A673 (cell line): ENCODE data around the gene TMEM88. TPM values are rescaled to one million over a fixed set of nuclear protein-coding genes. Genes with fewer than 3 reads are reported as not detected.

ENCODE experiments used
- BruUV-seq: library from RNA; stranded (reverse); fragments of 400-500 nt; replicated peaks from 2 replicates; lab custom pipeline; 2021; lab: Mats Ljungman, UMichigan
- CTCF ChIA-PET: fragments of 300-600 bp; sonication (Branson Sonifier 250); formaldehyde crosslinking; loops from one replicate; lab custom pipeline; 2022; ENCODE audit warnings: antibody characterized with exemption; lab: Charles Lee
- POLR2A ChIA-PET: fragments of 300-600 bp; sonication (Branson Sonifier 250); formaldehyde crosslinking; loops from one replicate; lab custom pipeline; 2022; ENCODE audit warnings: antibody characterized with exemption; ENCODE audit not compliant: low non-redundant PET; lab: Charles Lee
- DNase-seq: peaks from one replicate; pipeline ENCODE4 v3.0.0-alpha.2; 2015; ENCODE audit warnings: low spot score
- H3K27ac ChIP-seq: fragments of 200-600 bp; sonication (generic); 2 replicates; pipeline ENCODE4 v1.5.1; 2016; ENCODE audit warnings: mixed run types, low read depth, mild to moderate bottlenecking, mixed read lengths, antibody characterized with exemption, low read length; ENCODE audit not compliant: poor library complexity, severe bottlenecking
- H3K27me3 ChIP-seq: fragments of 200-600 bp; sonication (generic); replicated peaks from 2 replicates; pipeline ENCODE4 v1.6.1; 2017; ENCODE audit warnings: mixed run types, low read depth, mild to moderate bottlenecking, mixed read lengths, antibody characterized with exemption, low read length; ENCODE audit not compliant: insufficient read depth, poor library complexity
- H3K36me3 ChIP-seq: fragments of 200-600 bp; sonication (generic); 2 replicates; pipeline ENCODE4 v1.6.1; 2016; ENCODE audit warnings: mixed run types, mild to moderate bottlenecking, mixed read lengths, antibody characterized with exemption, low read length; ENCODE audit not compliant: insufficient read depth, poor library complexity, severe bottlenecking
- H3K4me1 ChIP-seq: fragments of 200-600 bp; sonication (generic); 2 replicates; pipeline ENCODE4 v1.6.1; 2017; ENCODE audit warnings: mixed run types, mild to moderate bottlenecking, mixed read lengths, antibody characterized with exemption, low read length; ENCODE audit not compliant: insufficient read depth, poor library complexity, severe bottlenecking
- H3K4me3 ChIP-seq: fragments of 200-600 bp; sonication (generic); 2 replicates; pipeline ENCODE4 v1.5.1; 2016; ENCODE audit warnings: low read depth, mixed run types, mild to moderate bottlenecking, mixed read lengths, low read length; ENCODE audit not compliant: poor library complexity, severe bottlenecking
- H3K9me3 ChIP-seq: fragments of 200-600 bp; sonication (generic); 2 replicates; pipeline ENCODE4 v1.6.1; 2016; ENCODE audit warnings: mixed run types, low read depth, mild to moderate bottlenecking, mixed read lengths, antibody characterized with exemption, low read length; ENCODE audit not compliant: poor library complexity, severe bottlenecking
- EZH2 ChIP-seq: fragments of 200-600 bp; sonication (generic); IDR thresholded peaks from 2 replicates; pipeline ENCODE4 v1.6.1; 2017; ENCODE audit warnings: borderline replicate concordance, low read depth, mild to moderate bottlenecking, mixed read lengths, antibody characterized with exemption, low read length; ENCODE audit not compliant: poor library complexity, severe bottlenecking
- intact Hi-C: fragments of 100-400 bp; cut with micrococcal nuclease; formaldehyde crosslinking; loops from one replicate; pipeline ENCODE4 v1.10.0; 2022; ENCODE audit not compliant: unreplicated experiment
- total RNA-seq: library from RNA; stranded (reverse); gene quantifications from 2 replicates; pipeline ENCODE4 v1.2.3, GENCODE V29; 2021
- TF ChIP-seq, protein P1 (sequence below): fragments of 300-800, 200-600 bp; sonication (generic); conservative IDR thresholded peaks from 2 replicates; pipeline ENCODE4 v1.5.1; 2017; ENCODE audit warnings: low read depth, mild to moderate bottlenecking, antibody characterized with exemption, low read length, moderate library complexity, mixed read lengths

The TMEM88 gene
- total RNA-seq, 1 experiment from 2014 or later = 1.7 TPM

DNA sequence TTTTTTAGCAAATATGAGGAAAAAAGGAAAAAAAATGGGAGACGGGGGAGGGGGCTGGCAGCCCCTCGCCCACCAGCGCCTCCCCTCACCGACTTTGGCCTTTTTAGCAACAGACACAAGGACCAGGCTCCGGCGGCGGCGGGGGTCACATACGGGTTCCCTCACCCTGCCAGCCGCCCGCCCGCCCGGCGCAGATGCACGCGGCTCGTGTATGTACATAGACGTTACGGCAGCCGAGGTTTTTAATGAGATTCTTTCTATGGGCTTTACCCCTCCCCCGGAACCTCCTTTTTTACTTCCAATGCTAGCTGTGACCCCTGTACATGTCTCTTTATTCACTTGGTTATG is 1.2 kb upstream of the TMEM88 start:
- Histone ChIP-seq H3K27me3 (no peaks in the 10 kb centered on the region), H3K36me3 (peaks cover 52% of the 10 kb centered on the region), H3K9me3 (no peaks in the 10 kb centered on the region), H3K27ac (no peak overlapping the region), H3K4me3 (no peak overlapping the region), H3K4me1 (peaks cover 11% of the 10 kb centered on the region)
- no TSS peak for BruUV-seq
- intact Hi-C loops = no loop called here
- ChIA-PET CTCF (no interaction called here), POLR2A (no interaction called here)
- no peak for DNase-seq
- TF ChIP-seq, protein P1, sequence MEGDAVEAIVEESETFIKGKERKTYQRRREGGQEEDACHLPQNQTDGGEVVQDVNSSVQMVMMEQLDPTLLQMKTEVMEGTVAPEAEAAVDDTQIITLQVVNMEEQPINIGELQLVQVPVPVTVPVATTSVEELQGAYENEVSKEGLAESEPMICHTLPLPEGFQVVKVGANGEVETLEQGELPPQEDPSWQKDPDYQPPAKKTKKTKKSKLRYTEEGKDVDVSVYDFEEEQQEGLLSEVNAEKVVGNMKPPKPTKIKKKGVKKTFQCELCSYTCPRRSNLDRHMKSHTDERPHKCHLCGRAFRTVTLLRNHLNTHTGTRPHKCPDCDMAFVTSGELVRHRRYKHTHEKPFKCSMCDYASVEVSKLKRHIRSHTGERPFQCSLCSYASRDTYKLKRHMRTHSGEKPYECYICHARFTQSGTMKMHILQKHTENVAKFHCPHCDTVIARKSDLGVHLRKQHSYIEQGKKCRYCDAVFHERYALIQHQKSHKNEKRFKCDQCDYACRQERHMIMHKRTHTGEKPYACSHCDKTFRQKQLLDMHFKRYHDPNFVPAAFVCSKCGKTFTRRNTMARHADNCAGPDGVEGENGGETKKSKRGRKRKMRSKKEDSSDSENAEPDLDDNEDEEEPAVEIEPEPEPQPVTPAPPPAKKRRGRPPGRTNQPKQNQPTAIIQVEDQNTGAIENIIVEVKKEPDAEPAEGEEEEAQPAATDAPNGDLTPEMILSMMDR = no peak
- no peak for TF ChIP-seq EZH2

DNA sequence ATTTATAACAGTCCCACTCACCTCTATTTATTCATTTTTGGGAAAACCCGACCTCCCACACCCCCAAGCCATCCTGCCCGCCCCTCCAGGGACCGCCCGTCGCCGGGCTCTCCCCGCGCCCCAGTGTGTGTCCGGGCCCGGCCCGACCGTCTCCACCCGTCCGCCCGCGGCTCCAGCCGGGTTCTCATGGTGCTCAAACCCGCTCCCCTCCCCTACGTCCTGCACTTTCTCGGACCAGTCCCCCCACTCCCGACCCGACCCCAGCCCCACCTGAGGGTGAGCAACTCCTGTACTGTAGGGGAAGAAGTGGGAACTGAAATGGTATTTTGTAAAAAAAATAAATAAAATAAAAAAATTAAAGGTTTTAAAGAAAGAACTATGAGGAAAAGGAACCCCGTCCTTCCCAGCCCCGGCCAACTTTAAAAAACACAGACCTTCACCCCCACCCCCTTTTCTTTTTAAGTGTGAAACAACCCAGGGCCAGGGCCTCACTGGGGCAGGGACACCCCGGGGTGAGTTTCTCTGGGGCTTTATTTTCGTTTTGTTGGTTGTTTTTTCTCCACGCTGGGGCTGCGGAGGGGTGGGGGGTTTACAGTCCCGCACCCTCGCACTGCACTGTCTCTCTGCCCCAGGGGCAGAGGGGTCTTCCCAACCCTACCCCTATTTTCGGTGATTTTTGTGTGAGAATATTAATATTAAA is 638 bp upstream of the TMEM88 start:
- BruUV-seq = TSS peak; percentile 14
- Histone ChIP-seq H3K27me3 (no peaks in the 10 kb centered on the region), H3K27ac (no peak overlapping the region), H3K4me1 (peaks cover 15% of the 10 kb centered on the region), H3K4me3 (no peak overlapping the region), H3K9me3 (no peaks in the 10 kb centered on the region), H3K36me3 (peaks cover 46% of the 10 kb centered on the region)
- POLR2A ChIA-PET = no interaction called here
- intact Hi-C loops = no loop called here
- DNase-seq = no peak
- TF ChIP-seq EZH2 = no peak
- TF ChIP-seq, protein P1 = no peak
- CTCF ChIA-PET = no interaction called here

DNA sequence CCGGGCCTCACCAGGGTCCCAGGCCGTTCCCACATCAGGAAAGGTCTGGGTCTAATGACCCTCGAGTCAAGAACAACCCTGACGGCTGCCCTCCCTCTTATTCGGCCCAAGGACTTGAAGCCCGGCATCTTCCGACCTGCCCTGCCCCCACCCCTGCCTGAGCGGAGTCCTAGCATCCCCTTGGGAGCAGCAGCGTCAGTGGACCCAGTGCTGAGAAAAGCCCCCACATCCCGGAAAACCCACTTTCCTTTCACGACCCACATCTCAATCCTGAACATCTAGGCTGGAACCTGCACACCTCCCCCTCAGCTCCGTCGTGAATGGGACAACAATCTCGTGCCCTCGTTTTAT is 769 bp downstream of the TMEM88 start:
- H3K9me3 ChIP-seq = no peaks in the 10 kb centered on the region
- H3K4me3 ChIP-seq = peak overlapping the region; percentile 65
- H3K27ac ChIP-seq = peak overlapping the region; percentile 93
- H3K4me1 ChIP-seq = peaks cover 18% of the 10 kb centered on the region
- POLR2A ChIA-PET = no interaction called here
- no peak for TF ChIP-seq EZH2
- TF ChIP-seq, protein P1 = no peak
- H3K27me3 ChIP-seq = no peaks in the 10 kb centered on the region
- H3K36me3 ChIP-seq = peaks cover 32% of the 10 kb centered on the region
- intact Hi-C loops = no loop called here
- no TSS peak for BruUV-seq
- no peak for DNase-seq
- CTCF ChIA-PET = interaction anchor here (0.6 kb wide), 2 partner anchors 112 to 134 kb away, joined by 5 to 8 read pairs; no protein-coding TSS in a partner anchor
